Spinal cord (tissue), 10 donors: Measurements from ENCODE around the gene IDE. TPM values are rescaled to one million over a fixed set of nuclear protein-coding genes. Genes with fewer than 3 reads are reported as not detected.
"Not testable (repeated sequence)": the region's sequence is repeated elsewhere in the genome, so short reads cannot be mapped to it uniquely, and the experiment has no call there.

Experiments
- DNase-seq, 6 donors: peaks; one replicate each; pipeline versions ENCODE4 v3.0.0 to v3.0.0-alpha.2; 2013 to 2015; ENCODE audit warnings: low spot score in 6 of 6, low read depth in 4 of 6
- H3K27ac ChIP-seq: one replicate; pipeline ENCODE4 v1.5.1; 2013; ENCODE audit warnings: low read depth, low read length, control low read depth
- H3K27me3 ChIP-seq: one replicate; pipeline ENCODE4 v1.6.1; 2013; ENCODE audit warnings: low read length; ENCODE audit not compliant: control insufficient read depth, insufficient read depth
- H3K36me3 ChIP-seq: one replicate; pipeline ENCODE4 v1.6.1; 2013; ENCODE audit warnings: low read length; ENCODE audit not compliant: control insufficient read depth, insufficient read depth
- H3K4me1 ChIP-seq: one replicate; pipeline ENCODE4 v1.6.1; 2013; ENCODE audit warnings: low read length; ENCODE audit not compliant: control insufficient read depth, insufficient read depth
- H3K4me3 ChIP-seq: one replicate; pipeline ENCODE4 v1.5.1; 2013; ENCODE audit warnings: low read depth, low read length, control low read depth
- H3K9me3 ChIP-seq: one replicate; pipeline ENCODE4 v1.6.1; 2013; ENCODE audit warnings: low read length; ENCODE audit not compliant: control insufficient read depth, insufficient read depth
- WGBS: methylation state at CpG from one replicate; pipeline ENCODE4 v1.1.5; 2013; ENCODE audit warnings: missing lambda C conversion rate; ENCODE audit not compliant: insufficient coverage; 5-methylcytosine and 5-hydroxymethylcytosine counted together
- polyA plus RNA-seq, 2 donors: library from polyadenylated mRNA; unstranded; fragments of 120-200 nt; gene quantifications; one replicate each; pipeline ENCODE4 v1.2.1, GENCODE V29; 2013; ENCODE audit not compliant: insufficient read length in 2 of 2
- total RNA-seq, 2 donors: library from RNA; depleted of rRNA in 1 of 2; stranded (reverse); fragments of 120-200 nt in 1 of 2; fragments of >200 nt in 1 of 2; gene quantifications; one replicate each; pipeline versions ENCODE4 v1.2.3 to v1.2.4, GENCODE V29; 2013 to 2014
- donor health status: healthy.

Gene IDE
- total and polyA plus RNA-seq, 4 donors: 16.0 to 30.1 (median 21.3) TPM

DNA sequence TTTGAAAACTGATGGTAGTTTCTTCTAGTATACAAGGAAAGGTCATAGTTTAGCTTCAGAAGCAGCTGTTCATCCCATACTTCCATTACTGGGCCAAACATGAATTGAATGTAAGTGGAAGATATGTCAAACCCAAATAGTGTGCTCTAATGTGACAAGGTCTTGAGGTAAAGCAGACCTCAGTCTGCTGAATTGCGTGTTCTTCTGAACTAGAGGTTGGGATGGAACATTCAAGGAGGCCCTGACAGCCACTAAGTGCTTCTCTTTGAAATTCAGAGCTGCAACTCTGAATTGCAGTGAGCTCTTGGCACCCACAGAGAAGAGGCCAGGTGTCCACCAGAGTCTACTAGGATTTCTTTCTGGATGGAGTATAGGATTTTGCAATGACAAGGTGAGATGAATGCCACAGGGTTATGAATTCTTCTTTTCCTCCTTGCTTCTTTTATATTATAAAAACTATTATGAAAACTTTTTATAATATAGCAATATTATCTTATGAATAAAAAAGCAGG is 98.5 kb downstream of the IDE start:
- no peaks in the 10 kb centered on the region for H3K9me3 ChIP-seq
- no peaks in the 10 kb centered on the region for H3K27me3 ChIP-seq
- H3K27ac ChIP-seq: no peak overlapping the region
- DNase-seq: no peak
- H3K4me3 ChIP-seq: no peak overlapping the region
- WGBS: 94% methylated on average over 1 of the region's 1 CpG
- no peaks in the 10 kb centered on the region for H3K4me1 ChIP-seq
- peaks cover 5% of the 10 kb centered on the region for H3K36me3 ChIP-seq

DNA sequence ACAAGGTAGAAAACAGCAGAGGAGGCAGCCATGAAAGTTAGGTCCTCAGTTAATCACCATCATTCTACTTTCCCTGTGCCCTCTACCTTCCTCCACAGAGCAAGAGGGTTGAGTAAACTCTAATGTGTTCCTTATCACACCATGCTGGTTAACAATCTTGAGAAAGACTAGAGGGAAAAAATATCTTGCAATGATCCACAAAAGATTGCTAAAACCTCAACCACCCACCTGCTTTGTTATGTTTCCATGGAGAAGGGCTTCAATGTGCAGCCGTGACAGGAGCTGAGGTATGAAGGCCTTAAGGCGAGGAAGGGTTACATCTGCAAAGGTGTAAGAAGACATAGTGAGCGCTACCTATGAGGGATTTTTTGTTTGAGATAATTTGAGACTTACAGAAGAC is 103.9 kb downstream of the IDE start:
- Histone ChIP-seq H3K4me3 (no peak overlapping the region), H3K27ac (no peak overlapping the region), H3K27me3 (no peaks in the 10 kb centered on the region), H3K9me3 (no peaks in the 10 kb centered on the region), H3K36me3 (peaks cover 17% of the 10 kb centered on the region), H3K4me1 (no peaks in the 10 kb centered on the region)
- DNase-seq: no peak
- no CpG with 5 or more reads among the region's 3 CpGs for WGBS

- peaks cover 20% of the 10 kb centered on the region for H3K36me3 ChIP-seq
- H3K27ac ChIP-seq: no peak overlapping the region
- DNase-seq: no peak
- no peaks in the 10 kb centered on the region for H3K4me1 ChIP-seq
- no peak overlapping the region for H3K4me3 ChIP-seq
- WGBS: 87% methylated on average over 5 of the region's 5 CpGs
- no peaks in the 10 kb centered on the region for H3K9me3 ChIP-seq
- H3K27me3 ChIP-seq: no peaks in the 10 kb centered on the region
Observed at GRCh38 chr10:92464364-92464763, 109.5 kb downstream of the IDE start.

DNA sequence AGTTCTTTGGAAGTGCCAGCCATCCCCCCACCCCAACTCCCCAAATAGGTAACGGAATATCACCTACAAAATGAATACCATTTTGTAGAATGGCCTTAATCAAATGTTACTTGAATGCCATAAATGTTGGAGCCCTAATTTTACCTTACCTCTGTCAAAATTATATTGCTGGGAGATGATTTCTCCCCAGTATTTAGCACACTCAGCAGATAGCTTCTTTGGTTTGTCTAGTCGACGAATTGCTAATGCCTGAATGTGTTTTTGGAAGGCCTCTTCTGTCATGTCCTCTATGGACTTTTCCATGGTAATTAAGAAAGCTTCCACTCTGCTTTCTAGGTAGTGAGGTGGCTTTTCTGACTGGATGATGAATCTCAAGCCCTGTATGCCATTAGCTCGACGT is 110.3 kb downstream of the IDE start:
- no peaks in the 10 kb centered on the region for H3K27me3 ChIP-seq
- peaks cover 17% of the 10 kb centered on the region for H3K36me3 ChIP-seq
- no peak for DNase-seq
- H3K4me1 ChIP-seq: no peaks in the 10 kb centered on the region
- no peak overlapping the region for H3K4me3 ChIP-seq
- H3K9me3 ChIP-seq: no peaks in the 10 kb centered on the region
- no peak overlapping the region for H3K27ac ChIP-seq
- no CpG with 5 or more reads among the region's 5 CpGs for WGBS

DNA sequence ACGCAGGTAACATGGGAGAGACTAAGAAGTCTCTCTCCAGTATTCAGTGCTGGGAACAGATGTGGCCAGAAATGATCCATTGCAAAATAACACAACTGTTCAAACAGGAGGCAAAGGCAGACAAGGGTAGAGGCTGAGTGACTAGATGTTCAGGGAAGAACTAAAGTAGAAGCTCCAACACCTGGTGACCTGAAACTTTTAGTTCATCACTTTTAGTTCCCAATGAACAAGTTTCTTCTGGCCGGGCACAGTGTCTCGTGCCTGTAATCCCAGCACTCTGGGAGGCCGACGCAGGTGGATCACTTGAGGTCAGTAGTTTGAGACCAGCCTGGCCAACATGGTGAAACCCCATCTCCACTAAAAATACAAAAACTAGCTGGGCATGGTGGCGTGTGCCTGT is 118.9 kb downstream of the IDE start:
- H3K9me3 ChIP-seq, H3K27ac ChIP-seq, DNase-seq, H3K4me3 ChIP-seq, H3K4me1 ChIP-seq, H3K27me3 ChIP-seq, H3K36me3 ChIP-seq: not testable (repeated sequence)
- 97% methylated on average over 4 of the region's 6 CpGs for WGBS

DNA sequence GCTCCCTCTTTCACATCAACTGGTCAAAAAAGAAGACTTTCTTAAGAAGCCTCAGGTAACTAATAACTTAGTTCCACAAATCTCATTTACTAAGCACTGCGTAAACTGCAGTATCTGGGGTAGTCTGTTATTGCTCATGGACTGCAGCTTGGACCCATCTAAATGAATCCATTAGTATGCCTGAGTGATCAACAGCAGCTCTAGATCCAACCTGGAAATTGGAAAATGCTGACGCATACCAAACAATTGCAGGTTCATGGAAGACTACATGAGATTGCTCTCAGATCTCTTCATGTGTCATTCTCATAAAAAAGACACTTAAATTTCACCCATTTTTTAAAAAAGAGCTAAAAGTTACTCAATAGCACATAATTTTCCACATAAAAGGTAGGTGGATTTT is 121.6 kb downstream of the IDE start:
- H3K27ac ChIP-seq: no peak overlapping the region
- peak in 1 of 6 donors; percentile 28 for DNase-seq
- no peaks in the 10 kb centered on the region for H3K27me3 ChIP-seq
- no peaks in the 10 kb centered on the region for H3K9me3 ChIP-seq
- no peaks in the 10 kb centered on the region for H3K4me1 ChIP-seq
- H3K36me3 ChIP-seq: peaks cover 6% of the 10 kb centered on the region
- WGBS: 50% methylated on average over 1 of the region's 2 CpGs
- no peak overlapping the region for H3K4me3 ChIP-seq

DNA sequence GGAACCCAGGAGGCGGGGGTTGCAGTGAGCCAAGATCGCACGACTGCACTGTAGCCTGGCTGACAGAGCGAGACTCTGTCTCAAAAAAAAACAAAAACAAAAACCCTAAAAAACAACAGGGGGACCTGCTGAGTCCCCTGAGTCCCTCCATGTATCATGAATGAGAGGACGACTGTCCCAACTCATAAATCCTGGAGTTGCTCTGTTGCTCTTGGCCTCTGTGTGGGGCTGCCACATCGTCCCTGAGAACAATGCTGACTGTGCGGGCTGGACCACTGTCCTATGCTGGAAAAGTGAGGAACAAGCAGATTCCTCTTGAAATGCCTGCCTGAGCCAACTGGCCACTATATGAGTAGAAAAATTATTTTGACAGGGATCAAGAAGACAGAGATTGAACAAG is 122.5 kb downstream of the IDE start:
- H3K4me3 ChIP-seq: no peak overlapping the region
- H3K9me3 ChIP-seq: no peaks in the 10 kb centered on the region
- no peaks in the 10 kb centered on the region for H3K4me1 ChIP-seq
- H3K27ac ChIP-seq: no peak overlapping the region
- WGBS: 61% methylated on average over 7 of the region's 7 CpGs
- DNase-seq: no peak
- no peaks in the 10 kb centered on the region for H3K27me3 ChIP-seq
- peaks cover 6% of the 10 kb centered on the region for H3K36me3 ChIP-seq

DNA sequence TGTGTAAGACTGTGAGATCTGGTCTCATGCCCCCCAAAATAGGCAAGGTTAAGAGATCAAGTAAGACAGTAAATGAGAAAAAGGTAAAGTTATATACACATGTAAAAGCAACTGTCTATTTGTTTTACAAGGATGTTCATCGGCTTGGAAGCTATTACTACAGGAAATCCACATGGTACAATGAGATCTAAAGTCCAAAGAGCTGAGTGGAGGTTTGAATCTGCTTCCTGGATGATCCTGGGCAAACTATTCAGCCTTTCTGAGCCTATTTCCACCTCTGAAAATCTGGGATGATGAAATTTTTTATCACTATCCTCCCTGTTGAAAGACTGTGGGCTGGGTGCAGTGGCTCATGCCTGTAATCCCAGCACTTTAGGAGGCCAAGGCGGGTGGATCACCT is 123.0 kb downstream of the IDE start:
- no CpG with 5 or more reads among the region's 2 CpGs for WGBS
- H3K4me3 ChIP-seq: no peak overlapping the region
- H3K27ac ChIP-seq: no peak overlapping the region
- no peaks in the 10 kb centered on the region for H3K4me1 ChIP-seq
- no peak for DNase-seq
- H3K36me3 ChIP-seq: peaks cover 6% of the 10 kb centered on the region
- no peaks in the 10 kb centered on the region for H3K27me3 ChIP-seq
- H3K9me3 ChIP-seq: no peaks in the 10 kb centered on the region

- WGBS: 86% methylated on average over 1 of the region's 5 CpGs
- Histone ChIP-seq H3K4me1 (no peaks in the 10 kb centered on the region), H3K4me3 (no peak overlapping the region), H3K36me3 (no peaks in the 10 kb centered on the region), H3K27ac (no peak overlapping the region), H3K27me3 (no peaks in the 10 kb centered on the region), H3K9me3 (no peaks in the 10 kb centered on the region)
- DNase-seq: no peak
Observed at GRCh38 chr10:92440578-92440977, 133.3 kb downstream of the IDE start.

- Histone ChIP-seq H3K27ac (no peak overlapping the region), H3K4me3 (no peak overlapping the region), H3K27me3 (no peaks in the 10 kb centered on the region), H3K36me3 (no peaks in the 10 kb centered on the region), H3K9me3 (no peaks in the 10 kb centered on the region), H3K4me1 (no peaks in the 10 kb centered on the region)
- DNase-seq: no peak
- WGBS: 100% methylated on average over 1 of the region's 6 CpGs
Observed at GRCh38 chr10:92438220-92438619, 135.7 kb downstream of the IDE start.
